Heart left ventricle (tissue), 16 donors: ENCODE results near the gene GLG1. TPM values are rescaled to one million over a fixed set of nuclear protein-coding genes. Genes with fewer than 3 reads are reported as not detected.

Source experiments
- ATAC-seq, 4 donors: fragments of 200-7000 bp; cut with Tn5 transposase; one replicate each; pipeline ENCODE4 v1.9.1; 2020 to 2022; ENCODE audit warnings: moderate library complexity in 4 of 4, mild to moderate bottlenecking in 3 of 4, moderate number of reproducible peaks in 1 of 4
- DNase-seq, 5 donors: peaks; one replicate each; pipeline ENCODE4 v3.0.0-alpha.2; 2020
- H3K27ac ChIP-seq, 12 donors: fragments of 200-600 bp; sonication (generic) in 4 of 12; one replicate each; pipeline versions ENCODE4 v1.5.0 to v1.8.0; 2016 to 2022; ENCODE audit warnings: mild to moderate bottlenecking in 2 of 12
- H3K27me3 ChIP-seq, 9 donors: fragments of 200-600 bp; sonication (generic) in 2 of 9; one replicate each; pipeline versions ENCODE4 v1.5.1 to v1.8.0; 2016 to 2022; ENCODE audit warnings: mild to moderate bottlenecking in 3 of 9
- H3K36me3 ChIP-seq, 9 donors: fragments of 200-600 bp; sonication (generic) in 2 of 9; one replicate each; pipeline versions ENCODE4 v1.5.0 to v1.8.0; 2018 to 2022; ENCODE audit warnings: mild to moderate bottlenecking in 2 of 9
- H3K4me1 ChIP-seq, 12 donors: fragments of 200-600 bp; sonication (generic) in 4 of 12; one replicate each; pipeline versions ENCODE4 v1.5.0 to v1.8.0; 2016 to 2022; ENCODE audit warnings: mild to moderate bottlenecking in 3 of 12
- H3K4me3 ChIP-seq, 12 donors: fragments of 200-600 bp; sonication (generic) in 4 of 12; one replicate each; pipeline versions ENCODE4 v1.5.0 to v1.8.0; 2017 to 2022; ENCODE audit warnings: mild to moderate bottlenecking in 9 of 12, moderate library complexity in 4 of 12
- H3K9me3 ChIP-seq, 12 donors: fragments of 200-600 bp; sonication (generic) in 4 of 12; one replicate each; pipeline versions ENCODE4 v1.5.0 to v1.8.0; 2016 to 2022; ENCODE audit warnings: mild to moderate bottlenecking in 1 of 12
- CTCF ChIP-seq, 12 donors: fragments of 200-600 bp; sonication (generic) in 4 of 12; IDR thresholded peaks; one replicate each; pipeline versions ENCODE4 v1.5.0 to v1.8.0; 2018 to 2022; ENCODE audit warnings: antibody characterized with exemption in 12 of 12, mild to moderate bottlenecking in 5 of 12
- POLR2A ChIP-seq, 2 donors: fragments of 450-650 bp; IDR thresholded peaks; one replicate each; pipeline ENCODE4 v1.6.1; 2017; ENCODE audit warnings: antibody characterized with exemption in 2 of 2, mild to moderate bottlenecking in 2 of 2, moderate library complexity in 2 of 2
- WGBS, 4 donors: extraction: QIAGEN DNeasy Blood & Tissue Kit in 2 of 4; methylation state at CpG; one replicate each; pipeline versions ENCODE4 v1.1.5 to v1.1.7; 2013 to 2018; 5-methylcytosine and 5-hydroxymethylcytosine counted together
- intact Hi-C, 10 donors: fragments of 100-400 bp; cut with DNase I; formaldehyde crosslinking; loops; one replicate each; pipeline versions ENCODE4 v1.11.1 to v1.14.2; 2022
- polyA plus RNA-seq, 2 donors: library from polyadenylated mRNA; stranded (reverse); fragments of 200-250 nt; gene quantifications; one replicate each; pipeline ENCODE4 v1.2.3, GENCODE V29; 2013
- total RNA-seq, 9 donors: library from RNA; depleted of rRNA in 2 of 9; stranded (reverse); fragments of >200 nt in 2 of 9; fragmentation: NEBNext Ultra II Directional in 3 of 9; extraction: Animal tissue kit (Norgen Biotek cat#: 25700) in 3 of 9; gene quantifications; one replicate each; pipeline versions ENCODE4 v1.1.0 to v1.2.4, GENCODE V29; 2016 to 2023
- donor health status: ischemic (EF 13 %, LVEDD 7.1; RV severe dilation, severe dysfunction).
- donor health status: healthy with polysubstance abuse.
- donor health status: DM: no; HTN: yes; CAD: no.
- donor health status: DM: no; HTN: no; CAD: no.
- donor health status: ischemic (EF 25% LVEDD 6.9; RV normal size, moderate dysfunction).
- donor health status: ischemic (EF 25% LVEDD 5.7; RV mildly dilated, moderate dysfunction).
- donor health status: healthy.
- donor health status: DM: yes; HTN: yes; CAD: no.
- donor health status: ischemic (EF 35%, LVEDD 5.7; RV mildly dilated, moderate dysfunction).
- donor health status: nonischemic (EF 11% LVEDD 7.7; RV severe dilation, severe dysfunction).
- donor health status: DM: yes; HTN: yes; CAD: no.
- donor health status: PGD.
- donor health status: ischemic (EF 29% LVEDD 5.4; RV normal size, mild dysfunction).
- donor health status: nonischemic (EF 23%, LVEDD 6.1; RV moderate dilation, normal function).

The GLG1 gene
- total and polyA plus RNA-seq, 11 donors: 26.5 to 138 (median 102) TPM

- Histone ChIP-seq H3K9me3 (no peaks in the 10 kb centered on the region), H3K27me3 (no peaks in the 10 kb centered on the region), H3K4me1 (peaks cover 0 to 61% (median 35%) of the 10 kb centered on the region in 12 donors), H3K4me3 (no peak overlapping the region), H3K36me3 (peaks cover 0 to 15% (median 4%) of the 10 kb centered on the region in 9 donors), H3K27ac (peak overlapping the region in 2 of 12 donors; percentile 16 to 43)
- TF ChIP-seq POLR2A (IDR thresholded peaks at IDR 0.05): no peak
- TF ChIP-seq CTCF (IDR thresholded peaks at IDR 0.05): no peak
- ATAC-seq (no peak), DNase-seq (no peak)
- intact Hi-C loops: loop anchor here in 1 of 10 donors (10.0 kb wide), 1 partner anchor 96 kb away; no protein-coding TSS in a partner anchor
- 58 to 69% (median 66%) methylated on average over 9 of the region's 9 CpGs for WGBS, 4 donors
These were observed 5.6 kb downstream of the GLG1 start for GRCh38 chr16:74601126-74601871.

- peaks cover 0 to 30% (median 12%) of the 10 kb centered on the region in 12 donors for H3K4me1 ChIP-seq
- no peaks in the 10 kb centered on the region for H3K9me3 ChIP-seq
- 90 to 95% (median 93%) methylated on average over 2 of the region's 2 CpGs for WGBS, 4 donors
These were observed 10.3 kb downstream of the GLG1 start for GRCh38 chr16:74596586-74596985.

GRCh38 chr16:74592847-74593246 lies 14.1 kb downstream of the GLG1 start:
- Histone ChIP-seq H3K4me3 (no peak overlapping the region), H3K27me3 (no peaks in the 10 kb centered on the region), H3K4me1 (peaks cover 0 to 37% (median 5%) of the 10 kb centered on the region in 12 donors), H3K27ac (no peak overlapping the region), H3K9me3 (no peaks in the 10 kb centered on the region), H3K36me3 (peaks cover 0 to 16% (median 6%) of the 10 kb centered on the region in 9 donors)
- ATAC-seq (no peak), DNase-seq (no peak)
- intact Hi-C loops: no loop called here
- 80 to 89% (median 84%) methylated on average over 3 of the region's 3 CpGs for WGBS, 4 donors
- TF ChIP-seq CTCF (IDR thresholded peaks at IDR 0.05): no peak
- no peak for TF ChIP-seq POLR2A (IDR thresholded peaks at IDR 0.05)

More at GRCh38 chr16:74596586-74596985, 10.3 kb downstream of the GLG1 start:
- TF ChIP-seq CTCF (IDR thresholded peaks at IDR 0.05) (no peak), POLR2A (IDR thresholded peaks at IDR 0.05) (no peak)
- DNase-seq (no peak), ATAC-seq (no peak)
- no peak overlapping the region for H3K4me3 ChIP-seq
- peaks cover 0 to 18% (median 6%) of the 10 kb centered on the region in 9 donors for H3K36me3 ChIP-seq
- H3K27ac ChIP-seq: no peak overlapping the region
- H3K27me3 ChIP-seq: no peaks in the 10 kb centered on the region
- intact Hi-C loops: no loop called here

DNA sequence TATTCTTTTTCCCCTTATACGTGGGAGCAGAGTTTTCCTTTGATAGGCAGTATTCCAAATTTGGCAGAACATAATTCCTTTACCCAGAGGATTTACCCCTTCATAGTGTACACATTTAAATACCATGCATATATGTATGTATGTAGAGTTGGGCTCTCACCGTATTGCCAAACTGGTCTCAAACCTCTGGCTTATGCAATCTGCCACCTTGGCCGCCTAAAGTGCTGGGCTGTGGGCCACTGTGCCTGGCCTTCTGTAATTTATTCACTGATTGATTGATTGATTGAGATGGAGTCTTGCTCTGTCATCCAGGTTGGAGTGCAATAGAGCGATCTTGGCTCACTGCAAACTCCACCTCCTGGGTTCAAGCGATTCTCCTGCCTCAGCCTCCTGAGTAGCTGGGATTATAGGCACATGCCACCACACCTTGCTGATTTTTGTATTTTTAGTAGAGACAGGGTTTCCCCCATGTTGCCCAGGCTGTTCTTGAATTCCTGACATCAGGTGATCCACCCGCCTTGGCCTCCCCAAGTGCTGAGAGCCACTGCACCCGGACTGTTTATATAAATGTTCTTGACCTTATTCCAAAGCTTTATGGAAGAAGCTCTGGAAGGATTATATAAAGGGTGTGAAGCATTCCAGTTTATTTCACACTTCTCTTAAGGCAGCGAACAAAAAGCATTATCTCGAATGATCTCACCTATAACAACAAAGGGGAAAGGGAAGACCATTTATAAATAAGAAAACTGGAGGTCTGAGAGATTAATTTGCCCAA lies 14.9 kb downstream of the GLG1 start:
- H3K27me3 ChIP-seq: no peaks in the 10 kb centered on the region
- ATAC-seq (no peak), DNase-seq (no peak)
- no peaks in the 10 kb centered on the region for H3K9me3 ChIP-seq
- intact Hi-C loops: no loop called here
- H3K27ac ChIP-seq: peak overlapping the region in 1 of 12 donors; percentile 41
- peaks cover 0 to 15% (median 6%) of the 10 kb centered on the region in 9 donors for H3K36me3 ChIP-seq
- no peak overlapping the region for H3K4me3 ChIP-seq
- H3K4me1 ChIP-seq: peaks cover 0 to 43% (median 5%) of the 10 kb centered on the region in 12 donors
- TF ChIP-seq POLR2A (IDR thresholded peaks at IDR 0.05) (no peak), CTCF (IDR thresholded peaks at IDR 0.05) (no peak)
- WGBS, 4 donors: 78 to 89% (median 83%) methylated on average over 8 to 9 of the region's 9 CpGs
